Upper lobe of left lung (tissue), 6 donors: Measurements from ENCODE around the gene WNT5A. TPM values are rescaled to one million over a fixed set of nuclear protein-coding genes. Genes with fewer than 3 reads are reported as not detected.

ENCODE experiments used
- ATAC-seq, 2 donors: fragments of 200-7000 bp; cut with Tn5 transposase; one replicate each; pipeline ENCODE4 v1.9.1; 2022; ENCODE audit warnings: mild to moderate bottlenecking in 2 of 2, moderate library complexity in 2 of 2; ENCODE audit not compliant: low FRiP score in 2 of 2
- DNase-seq, 2 donors: peaks; one replicate each; pipeline ENCODE4 v3.0.0-alpha.2; 2019 to 2020
- H3K27ac ChIP-seq, 4 donors: fragments of 200-600 bp; sonication (generic); one replicate each; pipeline ENCODE4 v1.5.1; 2016 to 2019
- H3K27me3 ChIP-seq, 4 donors: fragments of 200-600 bp; sonication (generic); one replicate each; pipeline ENCODE4 v1.5.1; 2017 to 2019
- H3K36me3 ChIP-seq, 4 donors: fragments of 200-600 bp; sonication (generic); one replicate each; pipeline ENCODE4 v1.5.1; 2016 to 2019
- H3K4me1 ChIP-seq, 4 donors: fragments of 200-600 bp; sonication (generic); one replicate each; pipeline ENCODE4 v1.5.1; 2018 to 2019
- H3K4me3 ChIP-seq, 4 donors: fragments of 200-600 bp; sonication (generic); one replicate each; pipeline ENCODE4 v1.5.1; 2017 to 2019; ENCODE audit warnings: mild to moderate bottlenecking in 2 of 4, moderate library complexity in 1 of 4
- H3K9me3 ChIP-seq, 4 donors: fragments of 200-600 bp; sonication (generic); one replicate each; pipeline ENCODE4 v1.5.1; 2018 to 2019
- EP300 ChIP-seq, 4 donors: sonication (generic); formaldehyde crosslinking; IDR thresholded peaks; one replicate each; pipeline ENCODE4 v1.5.1; 2017; ENCODE audit warnings: antibody characterized with exemption in 4 of 4, control low read depth in 2 of 4
- POLR2A ChIP-seq, 4 donors: fragments of 450-650 bp; IDR thresholded peaks; one replicate each; pipeline ENCODE4 v1.5.1; 2016 to 2017; ENCODE audit warnings: antibody characterized with exemption in 4 of 4, mild to moderate bottlenecking in 2 of 4
- POLR2AphosphoS5 ChIP-seq, 2 donors: sonication (generic); formaldehyde crosslinking; IDR thresholded peaks; one replicate each; pipeline ENCODE4 v1.5.1; 2017; ENCODE audit warnings: antibody characterized with exemption in 2 of 2
- WGBS, 2 donors: methylation state at CpG; one replicate each; pipeline ENCODE4 v1.1.5; 2017 to 2018; 5-methylcytosine and 5-hydroxymethylcytosine counted together
- total RNA-seq, 6 donors: library from RNA; depleted of rRNA in 4 of 6; stranded (reverse); fragments of >200 nt in 4 of 6; gene quantifications; one replicate each; pipeline versions ENCODE4 v1.1.0 to v1.2.1, GENCODE V29; 2016 to 2021
- TF ChIP-seq, protein P1 (sequence below), 6 experiments: fragments of 450-650 bp in 4 of 6; fragments of 200-600 bp in 2 of 6; sonication (generic) in 2 of 6; IDR thresholded peaks; one replicate each; pipeline ENCODE4 v1.5.1; 2016 to 2019; ENCODE audit warnings: antibody characterized with exemption in 6 of 6
- donor health status: DM: no; HTN: no; CAD: no; lungs with moderate emphysema.
- donor health status: DM: no; HTN: yes; CAD: no; lungs with severe emphysema.

WNT5A gene
- total RNA-seq, 6 donors from 2014 or later, result 22.1 to 36.2 (median 28.0) TPM

DNA sequence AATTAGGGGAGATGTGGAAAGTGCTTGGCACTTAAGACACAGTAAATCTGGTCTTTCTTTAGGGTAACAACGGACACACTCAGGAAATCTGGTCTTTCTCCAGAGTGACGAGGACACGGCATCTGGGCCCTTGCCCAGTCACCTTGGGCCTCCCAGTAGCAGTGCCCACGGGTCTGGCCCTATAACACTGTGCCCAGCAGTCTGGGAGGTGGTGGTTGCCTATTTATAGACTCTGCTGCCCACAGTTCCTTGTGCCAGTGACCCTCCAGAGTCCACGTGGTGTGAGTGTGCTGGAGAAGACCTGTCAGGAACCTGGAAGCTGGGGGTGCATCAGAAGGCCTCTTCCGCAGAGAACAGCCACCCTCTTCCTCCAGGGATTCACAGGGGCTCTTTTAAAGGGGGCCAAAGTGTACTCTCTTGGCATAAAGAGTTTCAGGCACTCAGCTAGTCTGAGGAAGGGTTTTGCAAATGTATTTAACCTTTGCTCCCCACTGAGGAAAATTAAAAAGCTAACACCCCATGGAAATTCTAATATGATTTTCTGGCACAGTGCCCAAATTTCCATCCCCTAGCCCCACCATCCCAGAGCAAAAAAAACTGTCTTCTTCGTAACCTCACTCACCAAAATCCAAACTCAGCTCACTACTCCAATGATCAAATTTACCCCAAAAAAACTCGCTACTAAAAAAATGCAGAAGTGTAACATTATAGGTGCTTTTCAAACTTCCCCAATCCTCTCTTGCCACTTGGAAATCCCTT lies 15.4 kb downstream of the WNT5A start:
- TF ChIP-seq EP300 (IDR thresholded peaks at IDR 0.05) (no peak), POLR2AphosphoS5 (IDR thresholded peaks at IDR 0.05) (no peak), POLR2A (IDR thresholded peaks at IDR 0.05) (no peak)
- TF ChIP-seq, protein P1, sequence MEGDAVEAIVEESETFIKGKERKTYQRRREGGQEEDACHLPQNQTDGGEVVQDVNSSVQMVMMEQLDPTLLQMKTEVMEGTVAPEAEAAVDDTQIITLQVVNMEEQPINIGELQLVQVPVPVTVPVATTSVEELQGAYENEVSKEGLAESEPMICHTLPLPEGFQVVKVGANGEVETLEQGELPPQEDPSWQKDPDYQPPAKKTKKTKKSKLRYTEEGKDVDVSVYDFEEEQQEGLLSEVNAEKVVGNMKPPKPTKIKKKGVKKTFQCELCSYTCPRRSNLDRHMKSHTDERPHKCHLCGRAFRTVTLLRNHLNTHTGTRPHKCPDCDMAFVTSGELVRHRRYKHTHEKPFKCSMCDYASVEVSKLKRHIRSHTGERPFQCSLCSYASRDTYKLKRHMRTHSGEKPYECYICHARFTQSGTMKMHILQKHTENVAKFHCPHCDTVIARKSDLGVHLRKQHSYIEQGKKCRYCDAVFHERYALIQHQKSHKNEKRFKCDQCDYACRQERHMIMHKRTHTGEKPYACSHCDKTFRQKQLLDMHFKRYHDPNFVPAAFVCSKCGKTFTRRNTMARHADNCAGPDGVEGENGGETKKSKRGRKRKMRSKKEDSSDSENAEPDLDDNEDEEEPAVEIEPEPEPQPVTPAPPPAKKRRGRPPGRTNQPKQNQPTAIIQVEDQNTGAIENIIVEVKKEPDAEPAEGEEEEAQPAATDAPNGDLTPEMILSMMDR (IDR thresholded peaks at IDR 0.05), result no peak
- no peak for ATAC-seq

DNA sequence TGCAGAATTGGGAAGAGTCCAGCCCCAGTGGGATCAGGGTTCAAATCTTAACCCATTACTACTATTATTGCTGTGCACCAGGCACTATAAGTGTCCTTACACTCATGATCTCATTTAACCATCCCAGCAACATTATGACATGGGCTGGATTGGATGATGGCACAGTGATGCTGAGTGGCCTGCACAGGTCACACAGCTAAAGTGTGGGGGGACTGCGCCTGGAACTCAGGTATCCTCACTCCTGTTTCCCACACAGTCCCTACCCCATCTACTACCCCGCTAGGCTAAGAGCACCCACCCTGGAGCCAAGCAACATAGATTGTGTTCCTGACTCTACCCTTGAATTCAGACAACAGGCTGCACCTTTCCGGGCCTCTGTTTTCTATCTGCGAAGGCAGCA lies 16.0 kb downstream of the WNT5A start:
- TF ChIP-seq POLR2AphosphoS5 (IDR thresholded peaks at IDR 0.05) (no peak), POLR2A (IDR thresholded peaks at IDR 0.05) (no peak), EP300 (IDR thresholded peaks at IDR 0.05) (no peak)
- TF ChIP-seq, protein P1 (IDR thresholded peaks at IDR 0.05), result no peak
- H3K9me3 ChIP-seq, result no peaks in the 10 kb centered on the region
- H3K36me3 ChIP-seq, result no peaks in the 10 kb centered on the region
- ATAC-seq (no peak), DNase-seq (no peak)
- no peak overlapping the region for H3K27ac ChIP-seq
- H3K4me1 ChIP-seq, result no peaks in the 10 kb centered on the region
- H3K4me3 ChIP-seq, result no peak overlapping the region
- no peaks in the 10 kb centered on the region for H3K27me3 ChIP-seq
- WGBS, 2 donors, result 85 to 100% methylated on average over 3 to 4 of the region's 4 CpGs

More for the DNA sequence above, 15.4 kb downstream of the WNT5A start:
- Histone ChIP-seq H3K27me3 (no peaks in the 10 kb centered on the region), H3K36me3 (no peaks in the 10 kb centered on the region), H3K9me3 (no peaks in the 10 kb centered on the region), H3K27ac (no peak overlapping the region), H3K4me3 (no peak overlapping the region), H3K4me1 (no peaks in the 10 kb centered on the region)
- no peak for DNase-seq
- WGBS, 2 donors, result 63 to 73% methylated on average over 7 to 8 of the region's 8 CpGs

DNA sequence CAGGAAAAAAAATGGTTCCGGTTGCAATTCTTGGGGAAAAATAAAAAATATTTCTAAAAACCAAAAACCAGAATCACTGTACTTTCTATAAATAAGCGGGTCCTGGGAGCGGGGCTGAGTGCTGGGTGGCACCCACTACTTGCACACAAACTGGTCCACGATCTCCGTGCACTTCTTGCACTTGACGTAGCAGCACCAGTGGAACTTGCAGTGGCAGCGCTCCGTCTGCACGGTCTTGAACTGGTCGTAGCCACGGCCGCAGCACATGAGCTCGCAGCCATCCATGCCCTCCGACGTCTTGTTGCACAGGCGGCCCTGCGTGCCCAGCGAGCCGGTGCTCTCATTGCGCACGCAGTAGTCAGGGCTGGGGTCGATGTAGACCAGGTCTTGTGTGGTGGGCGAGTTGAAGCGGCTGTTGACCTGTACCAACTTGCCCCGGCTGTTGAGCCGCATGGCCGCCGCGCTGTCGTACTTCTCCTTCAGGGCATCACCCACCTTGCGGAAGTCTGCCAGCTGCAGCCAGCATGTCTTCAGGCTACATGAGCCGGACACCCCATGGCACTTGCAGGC lies 17.1 kb downstream of the WNT5A start:
- Histone ChIP-seq H3K27me3 (no peaks in the 10 kb centered on the region), H3K36me3 (no peaks in the 10 kb centered on the region), H3K4me3 (no peak overlapping the region), H3K9me3 (no peaks in the 10 kb centered on the region), H3K4me1 (no peaks in the 10 kb centered on the region), H3K27ac (no peak overlapping the region)
- ATAC-seq, result no peak
- 96% methylated on average over 22 to 32 of the region's 32 CpGs for WGBS, 2 donors
- no peak for TF ChIP-seq EP300 (IDR thresholded peaks at IDR 0.05)
- TF ChIP-seq, protein P1 (IDR thresholded peaks at IDR 0.05), result no peak
- TF ChIP-seq POLR2AphosphoS5 (IDR thresholded peaks at IDR 0.05), result no peak
- TF ChIP-seq POLR2A (IDR thresholded peaks at IDR 0.05), result no peak
- peak in 1 of 2 donors; percentile 71 for DNase-seq

DNA sequence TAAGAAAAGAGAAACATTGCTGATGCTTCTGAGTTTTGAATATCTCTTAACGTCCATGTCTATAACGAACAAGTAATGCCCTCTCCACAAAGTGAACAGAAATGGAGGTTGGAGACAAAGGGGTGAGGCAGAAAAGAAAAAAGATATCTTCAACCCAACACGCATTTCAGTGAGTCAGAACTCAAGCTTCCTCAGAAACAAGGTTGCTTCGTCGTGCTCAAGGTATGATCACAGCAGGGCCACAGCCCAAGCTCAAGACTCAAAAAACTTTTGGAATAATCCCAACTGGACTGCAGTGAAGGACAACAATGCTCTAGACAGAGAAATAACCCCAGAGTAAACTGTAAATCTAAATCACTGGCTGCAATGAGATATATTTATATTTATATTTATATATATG lies 18.9 kb downstream of the WNT5A start:
- H3K27ac ChIP-seq, result no peak overlapping the region
- H3K36me3 ChIP-seq, result no peaks in the 10 kb centered on the region
- H3K4me1 ChIP-seq, result no peaks in the 10 kb centered on the region
- H3K4me3 ChIP-seq, result no peak overlapping the region
- WGBS, 2 donors, result 82 to 93% methylated on average over 5 of the region's 5 CpGs
- ATAC-seq (no peak), DNase-seq (no peak)
- H3K27me3 ChIP-seq, result no peaks in the 10 kb centered on the region
- no peak for TF ChIP-seq POLR2A (IDR thresholded peaks at IDR 0.05)
- no peak for TF ChIP-seq POLR2AphosphoS5 (IDR thresholded peaks at IDR 0.05)
- TF ChIP-seq, protein P1 (IDR thresholded peaks at IDR 0.05), result no peak
- no peak for TF ChIP-seq EP300 (IDR thresholded peaks at IDR 0.05)
- no peaks in the 10 kb centered on the region for H3K9me3 ChIP-seq
